Cardiac muscle cell (in vitro differentiated cells and primary cell): ENCODE results near the gene UMOD. TPM values are rescaled to one million over a fixed set of nuclear protein-coding genes. Genes with fewer than 3 reads are reported as not detected.

ENCODE experiments used
- DNase-seq, 2 donors: peaks; one replicate each; pipeline versions ENCODE4 v3.0.0 to v3.0.0-alpha.2; 2010 to 2017; ENCODE audit warnings: low read depth in 1 of 2, low spot score in 1 of 2
- H3K27ac ChIP-seq: fragments of 200-600 bp; sonication (generic); 2 replicates; pipeline ENCODE4 v1.5.1; 2016
- H3K27me3 ChIP-seq: fragments of 200-600 bp; sonication (generic); 2 replicates; pipeline ENCODE4 v1.6.0; 2016; ENCODE audit warnings: control low read depth
- H3K36me3 ChIP-seq: fragments of 200-600 bp; sonication (generic); 2 replicates; pipeline ENCODE4 v1.5.1; 2016; ENCODE audit warnings: control low read depth
- H3K4me1 ChIP-seq: fragments of 200-600 bp; sonication (generic); 2 replicates; pipeline ENCODE4 v1.8.1; 2017; ENCODE audit warnings: low read depth, mild to moderate bottlenecking, mixed run types
- H3K4me3 ChIP-seq: fragments of 200-600 bp; sonication (generic); 2 replicates; pipeline ENCODE4 v1.5.1; 2016; ENCODE audit warnings: mild to moderate bottlenecking
- H3K9me3 ChIP-seq: fragments of 200-600 bp; sonication (generic); 2 replicates; pipeline ENCODE4 v1.5.1; 2017; ENCODE audit warnings: low read depth, mild to moderate bottlenecking, control low read depth
- CTCF ChIP-seq: IDR thresholded peaks from 2 replicates; pipeline ENCODE4 v1.5.1; 2012; ENCODE audit warnings: low read depth, mild to moderate bottlenecking, low read length
- polyA plus RNA-seq: library from polyadenylated mRNA; unstranded; fragments of >200 nt; fragmentation: Nextera tagmentation; extraction: Ambion mirVana; gene quantifications from 2 replicates; pipeline ENCODE4 v1.2.1, GENCODE V29; 2016
- total RNA-seq: library from RNA; depleted of rRNA; stranded (reverse); fragments of >200 nt; gene quantifications from 2 replicates; pipeline ENCODE4 v1.2.3, GENCODE V29; 2016

Gene UMOD
- total and polyA plus RNA-seq, 2 experiments from 2014 or later = not detected

- no peak overlapping the region for H3K27ac ChIP-seq
- H3K4me1 ChIP-seq = no peaks in the 10 kb centered on the region
- no peaks in the 10 kb centered on the region for H3K9me3 ChIP-seq
- no peak overlapping the region for H3K4me3 ChIP-seq
- no peaks in the 10 kb centered on the region for H3K36me3 ChIP-seq
- no peak for TF ChIP-seq CTCF
- no peaks in the 10 kb centered on the region for H3K27me3 ChIP-seq
- no peak for DNase-seq
Observed at GRCh38 chr16:20333120-20333519, 19.4 kb downstream of the UMOD start.

GRCh38 chr16:20332411-20332810, 20.1 kb downstream of the UMOD start:
- Histone ChIP-seq H3K27me3 (no peaks in the 10 kb centered on the region), H3K27ac (no peak overlapping the region), H3K4me3 (no peak overlapping the region), H3K4me1 (no peaks in the 10 kb centered on the region), H3K36me3 (no peaks in the 10 kb centered on the region), H3K9me3 (no peaks in the 10 kb centered on the region)
- DNase-seq = no peak
- no peak for TF ChIP-seq CTCF

GRCh38 chr16:20331635-20332034, 20.9 kb downstream of the UMOD start:
- no peaks in the 10 kb centered on the region for H3K27me3 ChIP-seq
- no peak for TF ChIP-seq CTCF
- no peak for DNase-seq
- H3K27ac ChIP-seq = no peak overlapping the region
- H3K9me3 ChIP-seq = no peaks in the 10 kb centered on the region
- no peaks in the 10 kb centered on the region for H3K4me1 ChIP-seq
- no peaks in the 10 kb centered on the region for H3K36me3 ChIP-seq
- H3K4me3 ChIP-seq = no peak overlapping the region

GRCh38 chr16:20329392-20330138, 22.9 kb downstream of the UMOD start:
- no peaks in the 10 kb centered on the region for H3K36me3 ChIP-seq
- TF ChIP-seq CTCF = no peak
- H3K27ac ChIP-seq = no peak overlapping the region
- DNase-seq = no peak
- H3K27me3 ChIP-seq = no peaks in the 10 kb centered on the region
- H3K4me1 ChIP-seq = no peaks in the 10 kb centered on the region
- H3K4me3 ChIP-seq = no peak overlapping the region
- H3K9me3 ChIP-seq = no peaks in the 10 kb centered on the region

GRCh38 chr16:20327444-20328041, 25.0 kb downstream of the UMOD start, which contains the start of gene GP2:
GP2 (minus strand) TSS chr16:20327513; CDS start chr16:20326431, 1,082 bp downstream.
- Histone ChIP-seq H3K4me3 (no peak within 1 kb of the TSS), H3K36me3 (no peaks in the 10 kb centered on the region), H3K4me1 (no peaks in the 10 kb centered on the region), H3K9me3 (no peaks in the 10 kb centered on the region), H3K27ac (no peak within 1 kb of the TSS), H3K27me3 (no peaks in the 10 kb centered on the region)
- no peak for TF ChIP-seq CTCF
- DNase-seq = no peak
